ENCODE results near the gene PTTG2.
"Not testable (repeated sequence)": the region's sequence is repeated elsewhere in the genome, so short reads cannot be mapped to it uniquely, and the experiment has no call there.

Gene PTTG2

DNA sequence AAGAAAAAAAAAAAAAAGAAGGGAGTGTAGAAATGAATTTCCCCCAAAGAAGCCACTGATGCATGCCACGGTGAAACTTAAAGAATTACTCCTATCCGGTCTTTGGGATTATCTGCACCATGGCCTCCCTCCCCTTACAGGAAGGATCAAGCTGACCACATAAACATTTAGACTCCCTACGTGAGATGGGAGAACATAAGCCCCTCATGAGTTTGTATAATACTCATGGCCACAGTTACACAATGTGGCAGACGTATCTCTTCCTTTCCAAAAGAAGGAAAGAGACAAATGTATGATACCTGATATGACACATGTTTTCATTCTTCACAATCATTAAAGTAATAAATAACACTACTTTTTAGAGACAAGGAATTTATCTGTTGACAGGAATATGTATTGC lies 3.3 kb upstream of the PTTG2 start:
- DNase-seq (ENCODE audit: low spot score), result no peak

DNA sequence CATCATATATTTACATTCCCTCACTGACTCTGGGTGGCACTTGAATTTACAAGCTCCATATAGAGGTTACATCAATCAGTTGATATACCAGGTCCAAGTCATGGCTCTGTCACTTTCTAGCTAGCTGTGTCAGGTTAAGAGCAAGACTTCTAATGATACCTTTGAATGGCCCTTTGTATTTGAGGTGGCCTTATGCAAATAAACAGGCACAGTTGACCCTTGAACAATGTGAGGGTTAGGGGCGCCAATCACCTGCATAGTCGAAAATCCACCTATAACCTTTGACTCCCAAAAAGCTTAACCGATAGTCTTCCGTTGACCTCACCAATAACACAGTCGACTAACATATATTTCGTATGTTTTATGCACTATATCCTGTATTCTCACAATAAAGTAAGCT lies 1.3 kb upstream of the PTTG2 start:
- DNase-seq (ENCODE audit: low spot score), result no peak

DNA sequence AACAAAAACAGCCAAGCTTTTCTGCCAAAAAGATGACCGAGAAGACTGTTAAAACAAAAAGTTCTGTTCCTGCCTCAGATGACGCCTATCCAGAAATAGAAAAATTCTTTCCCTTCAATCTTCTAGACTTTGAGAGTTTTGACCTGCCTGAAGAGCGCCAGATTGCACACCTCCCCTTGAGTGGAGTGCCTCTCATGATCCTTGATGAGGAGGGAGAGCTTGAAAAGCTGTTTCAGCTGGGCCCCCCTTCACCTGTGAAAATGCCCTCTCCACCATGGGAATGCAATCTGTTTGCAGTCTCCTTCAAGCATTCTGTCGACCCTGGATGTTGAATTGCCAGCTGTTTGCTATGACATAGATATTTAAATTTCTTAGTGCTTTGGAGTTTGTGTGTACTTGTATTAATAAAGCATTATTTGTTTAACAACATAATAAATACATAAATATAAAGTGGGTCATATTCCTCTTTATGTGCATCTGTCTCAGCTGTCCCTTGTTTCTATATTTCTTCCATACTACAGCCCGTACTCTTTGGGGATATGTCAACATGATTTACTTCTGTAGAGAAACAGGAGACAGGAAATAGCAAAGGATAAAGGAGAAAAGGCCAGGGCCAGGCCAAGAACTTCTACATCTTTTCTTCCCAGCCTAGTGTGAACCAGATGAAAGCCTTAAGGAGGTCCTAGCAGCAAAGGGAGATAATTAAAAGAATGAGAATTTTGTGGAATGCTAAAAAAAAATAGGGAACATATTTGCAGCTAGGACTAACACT lies 667 bp downstream of the PTTG2 start:
- DNase-seq (ENCODE audit: low spot score), result no peak

DNA sequence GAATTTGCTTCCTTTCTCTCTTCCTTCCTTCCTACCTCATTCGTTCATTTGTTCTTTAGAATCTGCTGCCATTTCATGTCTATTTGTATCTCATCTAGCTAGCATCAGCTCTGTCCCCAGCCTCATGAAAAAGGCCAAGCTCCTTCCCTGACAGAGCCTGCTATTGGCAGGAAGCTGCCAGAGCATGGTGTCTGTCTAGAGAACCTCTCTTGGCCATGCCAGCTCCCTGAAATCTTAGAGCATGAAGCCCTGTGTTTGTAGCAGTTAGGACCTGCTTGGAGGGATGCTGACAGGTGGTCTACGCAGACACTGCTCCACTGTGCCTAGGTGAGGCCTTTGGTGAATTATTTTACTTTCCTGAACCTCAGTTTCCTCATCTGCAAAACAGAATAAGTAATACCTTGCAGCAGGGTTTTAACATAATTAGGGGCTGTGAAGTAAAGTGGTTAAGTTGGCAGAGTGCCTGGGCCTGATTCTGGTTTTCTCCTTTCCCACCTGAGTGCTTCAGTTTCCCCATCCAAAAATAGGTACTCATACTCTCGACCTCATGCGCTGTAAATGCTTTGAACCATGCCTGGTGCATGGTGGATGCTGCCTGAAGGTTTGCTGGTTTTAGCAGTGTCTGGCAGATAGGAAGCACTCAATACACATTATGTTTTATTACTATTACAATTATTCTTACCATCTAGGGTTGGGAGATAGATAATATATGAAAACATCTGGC lies 4.7 kb downstream of the PTTG2 start:
- DNase-seq (ENCODE audit: low spot score), result no peak

- no peak for DNase-seq (ENCODE audit: low spot score)
Observed at GRCh38 chr4:37966044-37966443, 5.8 kb downstream of the PTTG2 start.

DNA sequence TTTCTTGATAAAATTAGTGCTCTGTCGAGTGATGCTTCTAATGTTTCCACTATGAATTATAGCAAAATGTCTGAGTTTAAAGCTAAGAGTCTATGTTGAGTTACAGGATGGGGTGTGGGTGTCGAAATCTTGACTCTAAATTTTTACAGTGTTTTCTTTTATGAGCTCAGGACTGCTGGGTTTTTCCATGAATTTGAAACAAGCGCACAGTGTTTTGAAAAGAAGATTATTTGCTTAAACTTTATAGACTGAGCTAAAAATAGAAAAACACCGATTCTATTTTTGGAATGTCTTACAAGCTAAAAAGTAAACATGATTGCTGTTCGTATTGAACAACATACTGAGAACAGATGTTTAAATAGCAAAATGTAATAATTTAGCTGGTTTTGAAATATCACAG lies 7.5 kb downstream of the PTTG2 start:
- DNase-seq (ENCODE audit: low spot score), result no peak

- DNase-seq (ENCODE audit: low spot score), result no peak
Observed at GRCh38 chr4:37968747-37969146, 8.5 kb downstream of the PTTG2 start.

DNA sequence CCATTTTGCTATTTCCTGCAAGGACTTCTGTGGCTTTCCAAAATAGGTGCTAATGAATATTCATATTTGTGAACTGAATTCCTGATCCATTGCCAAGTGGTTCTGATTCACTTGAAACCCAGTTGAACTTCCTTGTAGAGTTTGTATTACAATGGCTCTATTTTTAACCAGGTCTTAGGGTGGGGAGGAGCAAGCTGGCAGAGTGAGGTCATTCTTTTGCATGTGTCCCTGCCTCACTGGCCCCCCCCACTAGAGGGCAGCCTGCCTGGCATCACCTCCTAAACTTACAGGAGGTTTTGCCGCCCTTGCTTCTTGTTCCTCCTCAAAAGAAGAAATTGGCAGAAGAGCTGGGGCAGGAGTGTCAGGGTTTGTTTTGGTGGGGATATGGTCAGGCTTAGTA lies 10.5 kb downstream of the PTTG2 start:
- peak; percentile 44 for DNase-seq (ENCODE audit: low spot score)

DNA sequence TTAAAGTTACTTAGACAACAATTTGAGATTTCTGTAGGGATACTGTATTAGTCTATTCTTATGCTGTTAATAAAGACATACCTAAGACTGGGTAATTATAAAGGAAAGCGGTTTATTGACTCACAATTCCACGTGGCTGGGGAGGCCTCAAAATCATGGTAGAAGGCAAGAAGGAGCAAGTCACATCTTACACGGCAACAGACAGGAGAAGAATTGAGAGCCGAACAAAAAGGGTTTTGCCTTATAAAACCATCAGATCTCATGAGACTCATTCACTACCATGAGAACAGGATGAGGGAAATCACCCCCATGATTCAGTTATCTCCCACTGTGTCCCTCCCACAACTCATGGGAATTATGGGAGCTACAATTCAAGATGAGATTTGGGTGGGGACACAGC lies 11.0 kb downstream of the PTTG2 start:
- DNase-seq (ENCODE audit: low spot score), result no peak

GRCh38 chr4:37973441-37973840 lies 13.2 kb downstream of the PTTG2 start:
- DNase-seq (ENCODE audit: low spot score), result no peak

DNA sequence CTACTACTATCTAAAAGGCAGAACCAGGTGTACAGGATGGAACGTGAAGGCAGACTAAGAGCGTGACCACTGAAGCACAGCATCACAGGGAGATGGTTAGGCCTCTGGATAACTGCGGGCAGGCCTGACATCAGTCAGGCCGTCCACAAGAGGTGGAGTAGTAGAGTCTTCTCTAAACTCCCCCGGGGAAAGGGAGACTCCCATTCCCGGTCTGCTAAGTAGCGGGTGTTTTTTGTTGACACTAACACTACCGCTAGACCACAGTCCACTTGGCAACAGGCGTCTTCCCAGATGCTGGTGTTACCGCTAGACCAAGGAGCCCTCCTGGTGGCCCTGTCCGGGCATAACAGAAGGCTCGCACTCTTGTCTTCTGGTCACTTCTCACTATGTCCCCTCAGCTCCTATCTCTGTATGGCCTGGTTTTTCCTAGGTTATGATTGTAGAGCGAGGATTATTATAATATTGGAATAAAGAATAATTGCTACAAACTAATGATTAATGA lies 15.2 kb downstream of the PTTG2 start:
- not testable (repeated sequence) for DNase-seq (ENCODE audit: low spot score)

GRCh38 chr4:37976507-37976906 lies 16.3 kb downstream of the PTTG2 start:
- no peak for DNase-seq (ENCODE audit: low spot score)

- DNase-seq (ENCODE audit: low spot score), result peak; percentile 40
Observed at GRCh38 chr4:37976991-37977470, 16.8 kb downstream of the PTTG2 start.

DNA sequence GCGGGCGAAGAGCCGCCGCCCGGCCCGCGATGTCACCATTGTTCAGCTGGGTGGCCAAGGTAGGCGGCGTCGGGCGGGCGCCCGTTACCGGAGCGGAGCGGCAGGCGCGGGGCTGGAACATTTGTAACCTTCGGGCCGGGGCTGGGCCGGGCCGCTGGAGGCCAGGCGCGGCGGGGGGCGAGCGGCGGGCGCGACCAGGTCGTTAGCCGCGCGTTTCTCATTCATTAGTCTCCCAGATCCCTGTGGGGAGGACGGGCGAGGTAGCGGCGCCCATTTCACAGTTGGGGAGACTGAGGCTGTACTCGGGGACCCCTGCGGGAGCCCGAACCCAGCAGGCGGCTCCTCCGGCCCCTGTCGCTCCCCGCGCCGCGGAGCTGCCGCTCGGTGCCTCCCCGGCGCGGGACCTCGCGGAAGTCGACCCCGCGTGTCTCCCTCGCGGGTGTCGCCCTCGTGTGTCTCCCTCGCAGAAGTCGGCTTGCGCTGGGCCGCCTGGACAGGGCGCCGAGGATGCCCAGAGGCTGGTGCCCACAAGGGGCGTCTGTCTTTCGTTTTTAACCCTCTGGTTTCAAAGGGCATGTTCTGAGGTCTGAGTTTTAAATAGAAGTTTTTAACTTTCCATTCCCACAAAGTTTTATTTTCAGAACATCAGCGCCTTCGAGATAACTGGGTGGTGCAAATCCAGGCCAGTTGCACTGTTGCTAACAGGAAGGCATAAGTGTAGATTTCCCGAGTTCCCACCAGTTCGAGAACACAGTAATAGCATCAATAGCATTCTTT lies 17.5 kb downstream of the PTTG2 start:
- peak; percentile 56 for DNase-seq (ENCODE audit: low spot score)

DNA sequence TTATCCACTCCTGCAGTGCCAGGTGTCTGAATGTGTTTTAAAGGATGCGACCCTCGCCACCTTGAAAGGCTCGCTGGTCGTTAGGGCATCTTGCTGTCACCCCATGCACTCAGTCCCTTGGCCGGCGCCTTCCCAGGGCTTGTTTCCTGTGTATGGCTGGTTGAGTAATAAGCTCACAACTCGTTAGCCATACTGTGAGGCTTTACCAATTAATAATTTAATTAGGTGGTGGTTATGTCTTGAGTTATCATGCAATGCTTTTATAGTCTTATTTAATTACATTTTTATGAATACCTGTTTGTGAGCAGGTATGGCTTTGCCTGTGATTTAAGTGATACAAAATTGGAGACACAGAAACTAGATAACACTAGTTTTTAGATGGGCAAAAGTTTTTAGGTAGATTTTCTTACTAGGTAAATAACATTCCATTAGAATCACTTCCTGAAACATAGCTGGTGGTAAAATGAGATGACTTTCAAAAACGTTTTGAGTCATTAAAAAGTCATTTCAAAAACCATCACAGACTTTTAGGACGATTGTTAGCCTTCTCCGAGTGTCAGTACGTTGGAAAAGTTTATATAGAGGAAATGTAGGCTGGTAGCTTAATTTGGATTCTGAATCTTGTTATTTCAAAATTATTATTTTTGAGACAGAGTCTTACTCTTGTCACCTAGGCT lies 18.2 kb downstream of the PTTG2 start:
- DNase-seq (ENCODE audit: low spot score), result no peak

- DNase-seq (ENCODE audit: low spot score), result no peak
Observed at GRCh38 chr4:37980246-37980645, 20.0 kb downstream of the PTTG2 start.

GRCh38 chr4:37981425-37981824 lies 21.2 kb downstream of the PTTG2 start:
- DNase-seq (ENCODE audit: low spot score), result no peak

DNA sequence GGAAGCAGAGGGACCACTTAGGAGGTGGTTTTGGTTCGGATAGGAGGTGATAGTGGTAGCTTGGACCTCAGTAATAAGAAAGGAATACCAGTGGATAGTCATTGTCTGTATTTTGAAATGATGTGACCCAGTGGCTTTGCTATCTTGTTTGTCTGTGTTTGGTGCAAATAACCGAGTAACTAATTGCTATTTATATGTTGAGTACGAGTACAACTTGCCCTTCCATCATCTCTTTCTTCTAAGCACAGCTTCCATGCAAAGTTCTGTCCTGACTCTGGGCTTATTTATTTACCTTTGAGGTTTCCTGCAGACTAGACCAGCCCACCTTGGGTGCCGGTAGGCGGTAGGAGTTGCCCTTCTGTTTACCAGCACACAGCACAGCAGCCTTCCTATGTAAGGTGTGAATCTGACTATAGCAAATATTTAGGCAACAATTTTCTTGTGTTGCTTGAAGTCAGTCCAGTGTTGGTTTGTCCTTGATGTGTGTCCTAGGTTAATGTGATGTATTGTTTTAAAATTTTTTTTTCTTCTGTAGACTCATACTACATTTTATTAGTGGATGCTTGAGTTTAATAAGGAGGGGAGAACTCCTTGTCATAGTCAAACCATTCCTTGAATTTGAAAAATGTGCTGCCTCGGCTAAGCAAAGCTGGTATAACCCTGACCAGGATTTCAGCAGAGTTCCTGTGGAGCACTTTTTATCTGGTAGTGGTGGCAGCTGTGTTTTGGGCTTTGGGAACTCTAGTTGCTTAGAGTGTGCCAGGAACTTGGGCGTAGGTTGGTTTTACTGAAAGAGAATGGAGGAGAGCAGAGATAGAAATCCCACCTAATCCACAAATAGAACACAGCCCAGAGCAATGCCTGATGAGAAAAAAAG lies 21.9 kb downstream of the PTTG2 start:
- DNase-seq (ENCODE audit: low spot score), result no peak

- DNase-seq (ENCODE audit: low spot score), result no peak
Observed at GRCh38 chr4:37982736-37983135, 22.5 kb downstream of the PTTG2 start.

- DNase-seq (ENCODE audit: low spot score), result no peak
Observed at GRCh38 chr4:37983951-37984350, 23.8 kb downstream of the PTTG2 start.

GRCh38 chr4:37985730-37986275 lies 25.6 kb downstream of the PTTG2 start:
- DNase-seq (ENCODE audit: low spot score), result no peak
